Stimulated activated naive CD8-positive, alpha-beta T cell treated with anti-CD3 and anti-CD28 coated beads, Interleukin-15, Interleukin-2, amounts not matched to agents 100 ng/mL and 50 ng/mL, for 24 hours (primary cell): ENCODE measurements around the gene PTCD2.

Experiments
- H3K27ac Mint-ChIP-seq: one replicate; pipeline ENCODE4 v1.8.0; 2021; ENCODE audit warnings: mild to moderate bottlenecking, mixed read lengths
- H3K27me3 Mint-ChIP-seq: one replicate; pipeline ENCODE4 v1.8.0; 2021; ENCODE audit warnings: mixed read lengths
- H3K36me3 Mint-ChIP-seq: one replicate; pipeline ENCODE4 v1.8.0; 2021; ENCODE audit warnings: low read depth, mixed read lengths
- H3K4me1 Mint-ChIP-seq: one replicate; pipeline ENCODE4 v1.8.0; 2021; ENCODE audit warnings: low read depth, mixed read lengths
- H3K4me3 Mint-ChIP-seq: one replicate; pipeline ENCODE4 v1.8.0; 2021; ENCODE audit warnings: mild to moderate bottlenecking, mixed read lengths
- H3K9me3 Mint-ChIP-seq: one replicate; pipeline ENCODE4 v1.8.0; 2021; ENCODE audit warnings: mixed read lengths

PTCD2 gene

GRCh38 chr5:72319976-72320752 lies at the start of gene PTCD2, which contains the start of gene MRPS27:
TSS of gene PTCD2 (plus strand) at chr5:72320373. CDS start at chr5:72320383, 10 bp downstream.
TSS of gene MRPS27 (minus strand) at chr5:72320240. CDS start at chr5:72320221, 19 bp downstream.
- peaks cover 45% of the 10 kb centered on the region for H3K4me1 Mint-ChIP-seq
- H3K4me3 Mint-ChIP-seq = peak within 1 kb of the TSS; percentile 96
- H3K36me3 Mint-ChIP-seq = peaks cover 57% of the 10 kb centered on the region
- H3K9me3 Mint-ChIP-seq = no peaks in the 10 kb centered on the region
- H3K27me3 Mint-ChIP-seq = no peaks in the 10 kb centered on the region
- H3K27ac Mint-ChIP-seq = peak within 1 kb of the TSS; percentile 98

- Mint-ChIP-seq H3K27ac (no peak overlapping the region), H3K27me3 (no peaks in the 10 kb centered on the region), H3K4me1 (no peaks in the 10 kb centered on the region), H3K9me3 (no peaks in the 10 kb centered on the region), H3K36me3 (peaks cover 56% of the 10 kb centered on the region), H3K4me3 (no peak overlapping the region)
Measured at GRCh38 chr5:72271702-72272101, 48.5 kb upstream of the PTCD2 start.

GRCh38 chr5:72272398-72272797 lies 47.8 kb upstream of the PTCD2 start:
- Mint-ChIP-seq H3K4me1 (peaks cover under 1% of the 10 kb centered on the region), H3K4me3 (no peak overlapping the region), H3K27ac (no peak overlapping the region), H3K9me3 (no peaks in the 10 kb centered on the region), H3K27me3 (no peaks in the 10 kb centered on the region), H3K36me3 (peaks cover 57% of the 10 kb centered on the region)

GRCh38 chr5:72273547-72273946 lies 46.6 kb upstream of the PTCD2 start:
- H3K27ac Mint-ChIP-seq = no peak overlapping the region
- H3K4me3 Mint-ChIP-seq = no peak overlapping the region
- H3K4me1 Mint-ChIP-seq = peaks cover 3% of the 10 kb centered on the region
- H3K9me3 Mint-ChIP-seq = no peaks in the 10 kb centered on the region
- H3K27me3 Mint-ChIP-seq = no peaks in the 10 kb centered on the region
- H3K36me3 Mint-ChIP-seq = peaks cover 63% of the 10 kb centered on the region

- Mint-ChIP-seq H3K36me3 (peaks cover 73% of the 10 kb centered on the region), H3K27ac (no peak overlapping the region), H3K9me3 (no peaks in the 10 kb centered on the region), H3K27me3 (no peaks in the 10 kb centered on the region), H3K4me1 (peaks cover 3% of the 10 kb centered on the region), H3K4me3 (no peak overlapping the region)
Measured at GRCh38 chr5:72276219-72276752, 43.9 kb upstream of the PTCD2 start.

- no peaks in the 10 kb centered on the region for H3K9me3 Mint-ChIP-seq
- no peak overlapping the region for H3K4me3 Mint-ChIP-seq
- peaks cover 13% of the 10 kb centered on the region for H3K4me1 Mint-ChIP-seq
- H3K36me3 Mint-ChIP-seq = peaks cover 73% of the 10 kb centered on the region
- no peak overlapping the region for H3K27ac Mint-ChIP-seq
- no peaks in the 10 kb centered on the region for H3K27me3 Mint-ChIP-seq
Measured at GRCh38 chr5:72280581-72281069, 39.5 kb upstream of the PTCD2 start.

- Mint-ChIP-seq H3K4me3 (no peak overlapping the region), H3K27ac (no peak overlapping the region), H3K9me3 (no peaks in the 10 kb centered on the region), H3K36me3 (peaks cover 73% of the 10 kb centered on the region), H3K27me3 (no peaks in the 10 kb centered on the region), H3K4me1 (peaks cover 13% of the 10 kb centered on the region)
Measured at GRCh38 chr5:72281430-72281763, 38.8 kb upstream of the PTCD2 start.

- peak overlapping the region; percentile 7 for H3K27ac Mint-ChIP-seq
- H3K4me3 Mint-ChIP-seq = no peak overlapping the region
- H3K36me3 Mint-ChIP-seq = peaks cover 73% of the 10 kb centered on the region
- H3K27me3 Mint-ChIP-seq = no peaks in the 10 kb centered on the region
- no peaks in the 10 kb centered on the region for H3K9me3 Mint-ChIP-seq
- H3K4me1 Mint-ChIP-seq = peaks cover 13% of the 10 kb centered on the region
Measured at GRCh38 chr5:72281764-72282499, 38.2 kb upstream of the PTCD2 start.

- H3K27ac Mint-ChIP-seq = no peak overlapping the region
- H3K9me3 Mint-ChIP-seq = no peaks in the 10 kb centered on the region
- peaks cover 70% of the 10 kb centered on the region for H3K36me3 Mint-ChIP-seq
- no peaks in the 10 kb centered on the region for H3K27me3 Mint-ChIP-seq
- H3K4me3 Mint-ChIP-seq = no peak overlapping the region
- peaks cover 9% of the 10 kb centered on the region for H3K4me1 Mint-ChIP-seq
Measured at GRCh38 chr5:72282878-72283277, 37.3 kb upstream of the PTCD2 start.

- Mint-ChIP-seq H3K27ac (peak overlapping the region; percentile 62), H3K27me3 (no peaks in the 10 kb centered on the region), H3K4me1 (peaks cover 9% of the 10 kb centered on the region), H3K36me3 (peaks cover 69% of the 10 kb centered on the region), H3K9me3 (no peaks in the 10 kb centered on the region), H3K4me3 (no peak overlapping the region)
Measured at GRCh38 chr5:72283358-72283757, 36.8 kb upstream of the PTCD2 start.

GRCh38 chr5:72284559-72285423 lies 35.4 kb upstream of the PTCD2 start:
- peaks cover 66% of the 10 kb centered on the region for H3K36me3 Mint-ChIP-seq
- no peaks in the 10 kb centered on the region for H3K9me3 Mint-ChIP-seq
- no peak overlapping the region for H3K4me3 Mint-ChIP-seq
- no peak overlapping the region for H3K27ac Mint-ChIP-seq
- peaks cover 9% of the 10 kb centered on the region for H3K4me1 Mint-ChIP-seq
- H3K27me3 Mint-ChIP-seq = no peaks in the 10 kb centered on the region

- Mint-ChIP-seq H3K36me3 (peaks cover 69% of the 10 kb centered on the region), H3K9me3 (no peaks in the 10 kb centered on the region), H3K27ac (no peak overlapping the region), H3K27me3 (no peaks in the 10 kb centered on the region), H3K4me1 (peaks cover 12% of the 10 kb centered on the region), H3K4me3 (no peak overlapping the region)
Measured at GRCh38 chr5:72285424-72285821, 34.8 kb upstream of the PTCD2 start.

- Mint-ChIP-seq H3K27me3 (no peaks in the 10 kb centered on the region), H3K36me3 (peaks cover 69% of the 10 kb centered on the region), H3K27ac (no peak overlapping the region), H3K4me1 (peaks cover 12% of the 10 kb centered on the region), H3K9me3 (no peaks in the 10 kb centered on the region), H3K4me3 (no peak overlapping the region)
Measured at GRCh38 chr5:72286798-72287197, 33.4 kb upstream of the PTCD2 start.

- Mint-ChIP-seq H3K4me1 (peaks cover 17% of the 10 kb centered on the region), H3K27ac (no peak overlapping the region), H3K27me3 (no peaks in the 10 kb centered on the region), H3K9me3 (no peaks in the 10 kb centered on the region), H3K4me3 (no peak overlapping the region), H3K36me3 (peaks cover 69% of the 10 kb centered on the region)
Measured at GRCh38 chr5:72288924-72289323, 31.2 kb upstream of the PTCD2 start.
